Keratinocyte (primary cell): Measurements from ENCODE around the gene WDR35. TPM values are rescaled to one million over a fixed set of nuclear protein-coding genes. Genes with fewer than 3 reads are reported as not detected.

Experiments
- DNase-seq: peaks from one replicate; pipeline ENCODE4 v3.0.0-alpha.2; 2011; ENCODE audit warnings: low read depth, missing footprints, low spot score
- FAIRE-seq: peaks from 2 replicates; lab custom pipeline; 2011; peaks lifted over from hg19 to GRCh38; lab: Jason Lieb, UNC
- H2AFZ ChIP-seq: 2 replicates; pipeline ENCODE4 v1.6.0; 2012; ENCODE audit warnings: low read length, control low read depth, inconsistent platforms; ENCODE audit not compliant: control insufficient read depth
- H3K27ac ChIP-seq: 2 replicates; pipeline ENCODE4 v1.5.1; 2011; ENCODE audit warnings: low read length; ENCODE audit not compliant: control insufficient read depth, insufficient read depth
- H3K27me3 ChIP-seq: 3 replicates; pipeline ENCODE4 v1.6.0; 2011; ENCODE audit warnings: low read length; ENCODE audit not compliant: control insufficient read depth, insufficient read depth; ENCODE audit errors: extremely low read depth
- H3K36me3 ChIP-seq, 2 experiments: 2 replicates in 1 of 2; 3 replicates in 1 of 2; pipeline ENCODE4 v1.5.1; 2011; ENCODE audit warnings: low read length in 2 of 2, mild to moderate bottlenecking in 1 of 2; ENCODE audit not compliant: control insufficient read depth in 2 of 2, insufficient read depth in 2 of 2; ENCODE audit errors: extremely low read depth in 1 of 2
- H3K4me1 ChIP-seq: 3 replicates; pipeline ENCODE4 v1.5.1; 2011; ENCODE audit warnings: low read length; ENCODE audit not compliant: control insufficient read depth, insufficient read depth; ENCODE audit errors: extremely low read depth
- H3K4me2 ChIP-seq: 3 replicates; pipeline ENCODE4 v1.6.0; 2011; ENCODE audit warnings: low read depth, low read length; ENCODE audit not compliant: control insufficient read depth, insufficient read depth; ENCODE audit errors: extremely low read depth
- H3K4me3 ChIP-seq, 3 experiments: fragments of 200-600 bp in 1 of 3; sonication (generic) in 1 of 3; 2 replicates in 2 of 3; 3 replicates in 1 of 3; pipeline ENCODE4 v1.5.1; 2011 to 2016; ENCODE audit warnings: low read length in 3 of 3, mild to moderate bottlenecking in 3 of 3, control low read depth in 2 of 3, inconsistent platforms in 1 of 3, low read depth in 1 of 3, mixed read lengths in 1 of 3, mixed run types in 1 of 3, moderate library complexity in 1 of 3; ENCODE audit not compliant: control insufficient read depth in 2 of 3, insufficient read depth in 2 of 3; ENCODE audit errors: extremely low read depth in 1 of 3
- H3K79me2 ChIP-seq: 2 replicates; pipeline ENCODE4 v1.6.0; 2012; ENCODE audit warnings: low read length; ENCODE audit not compliant: control insufficient read depth, insufficient read depth
- H3K9ac ChIP-seq: 3 replicates; pipeline ENCODE4 v1.6.0; 2011; ENCODE audit warnings: low read length; ENCODE audit not compliant: control insufficient read depth, insufficient read depth; ENCODE audit errors: extremely low read depth
- H3K9me1 ChIP-seq: 3 replicates; pipeline ENCODE4 v1.6.0; 2011; ENCODE audit warnings: low read length; ENCODE audit not compliant: control insufficient read depth, insufficient read depth; ENCODE audit errors: extremely low read depth
- H3K9me3 ChIP-seq: 2 replicates; pipeline ENCODE4 v1.5.1; 2012; ENCODE audit warnings: low read depth, low read length; ENCODE audit not compliant: control insufficient read depth
- H4K20me1 ChIP-seq: 3 replicates; pipeline ENCODE4 v1.6.0; 2011; ENCODE audit warnings: low read length; ENCODE audit not compliant: control insufficient read depth, insufficient read depth; ENCODE audit errors: extremely low read depth
- EZH2 ChIP-seq: IDR thresholded peaks from one replicate; pipeline ENCODE4 v1.6.1; 2012; ENCODE audit warnings: inconsistent platforms, mild to moderate bottlenecking, low read length, moderate library complexity
- dilution Hi-C: fragments of 300-500 bp; cut with MboI; formaldehyde crosslinking; loops from one replicate; pipeline ENCODE4 v1.7.0; 2020; ENCODE audit warnings: low sequenced_read_pairs; ENCODE audit not compliant: extremely low pct_ligation_motif_present
- polyA plus RNA-seq, 5 experiments: library from polyadenylated mRNA; depleted of rRNA in 3 of 5; stranded (reverse) in 3 of 5; stranded (forward) in 1 of 5; unstranded in 1 of 5; fragments of >200 nt; gene quantifications; 1 replicate in 1 of 5; 2 replicates in 3 of 5; 3 replicates in 1 of 5; pipeline versions ENCODE4 v1.2.1 to v1.2.3, GENCODE V29; 2011 to 2012; ENCODE audit warnings: missing spikeins in 2 of 5, low read depth in 1 of 5, low replicate concordance in 1 of 5
- TF ChIP-seq, protein P1 (sequence below), 3 experiments: IDR thresholded peaks in 1 of 3; conservative IDR thresholded peaks in 1 of 3; optimal IDR thresholded peaks in 1 of 3; 2 replicates in 2 of 3; 3 replicates in 1 of 3; pipeline versions ENCODE3 to v1.5.1; 2011; ENCODE audit warnings: low read length in 3 of 3, mild to moderate bottlenecking in 3 of 3, moderate library complexity in 2 of 3, control low read depth in 1 of 3, inconsistent platforms in 1 of 3; ENCODE audit not compliant: insufficient read depth in 2 of 3; ENCODE audit errors: extremely low read depth in 1 of 3

Gene WDR35
- polyA plus RNA-seq, 1 donor (not counting 4 experiments of a cell fraction or from before 2014, with no cell fraction given): 8.8 TPM

DNA sequence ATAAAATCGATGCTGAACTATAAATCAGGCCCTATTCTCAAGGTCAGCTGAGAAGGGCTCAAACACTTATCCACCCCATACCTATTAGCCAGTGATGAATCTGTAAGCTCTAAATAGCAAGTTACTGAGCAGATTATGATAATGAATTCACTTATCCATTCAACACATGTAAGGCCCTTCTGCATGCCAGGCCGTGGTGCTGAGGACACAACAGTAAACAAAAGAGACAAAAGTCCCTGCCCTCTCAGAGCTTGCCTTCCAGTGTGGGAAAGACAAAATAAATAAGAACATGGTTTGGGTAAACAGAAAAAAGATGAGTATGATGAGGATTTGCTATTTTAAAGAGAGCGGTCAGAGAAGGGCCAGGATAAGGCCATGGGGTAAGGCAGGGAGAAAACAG is 99.8 kb downstream of the WDR35 start:
- no peak overlapping the region for H3K4me2 ChIP-seq
- H3K27me3 ChIP-seq: no peaks in the 10 kb centered on the region
- no peak overlapping the region for H2AFZ ChIP-seq
- TF ChIP-seq, protein P1, sequence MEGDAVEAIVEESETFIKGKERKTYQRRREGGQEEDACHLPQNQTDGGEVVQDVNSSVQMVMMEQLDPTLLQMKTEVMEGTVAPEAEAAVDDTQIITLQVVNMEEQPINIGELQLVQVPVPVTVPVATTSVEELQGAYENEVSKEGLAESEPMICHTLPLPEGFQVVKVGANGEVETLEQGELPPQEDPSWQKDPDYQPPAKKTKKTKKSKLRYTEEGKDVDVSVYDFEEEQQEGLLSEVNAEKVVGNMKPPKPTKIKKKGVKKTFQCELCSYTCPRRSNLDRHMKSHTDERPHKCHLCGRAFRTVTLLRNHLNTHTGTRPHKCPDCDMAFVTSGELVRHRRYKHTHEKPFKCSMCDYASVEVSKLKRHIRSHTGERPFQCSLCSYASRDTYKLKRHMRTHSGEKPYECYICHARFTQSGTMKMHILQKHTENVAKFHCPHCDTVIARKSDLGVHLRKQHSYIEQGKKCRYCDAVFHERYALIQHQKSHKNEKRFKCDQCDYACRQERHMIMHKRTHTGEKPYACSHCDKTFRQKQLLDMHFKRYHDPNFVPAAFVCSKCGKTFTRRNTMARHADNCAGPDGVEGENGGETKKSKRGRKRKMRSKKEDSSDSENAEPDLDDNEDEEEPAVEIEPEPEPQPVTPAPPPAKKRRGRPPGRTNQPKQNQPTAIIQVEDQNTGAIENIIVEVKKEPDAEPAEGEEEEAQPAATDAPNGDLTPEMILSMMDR (optimal IDR thresholded peaks at IDR 0.05 in 1 of 3, IDR thresholded peaks at IDR 0.05 in 1 of 3, conservative IDR thresholded peaks at IDR 0.05 in 1 of 3; ENCODE audit: extremely low read depth in 1 of 3, insufficient read depth in 2 of 3, low read length in 3 of 3): no peak
- TF ChIP-seq EZH2: no peak
- H3K27ac ChIP-seq: no peak overlapping the region
- dilution Hi-C loops: no loop called here
- no peaks in the 10 kb centered on the region for H3K79me2 ChIP-seq
- DNase-seq (no peak), FAIRE-seq (no peak)
- H3K9me1 ChIP-seq: no peaks in the 10 kb centered on the region
- no peaks in the 10 kb centered on the region for H4K20me1 ChIP-seq
- no peak overlapping the region for H3K4me3 ChIP-seq
- no peaks in the 10 kb centered on the region for H3K36me3 ChIP-seq
- H3K9me3 ChIP-seq: no peaks in the 10 kb centered on the region
- H3K9ac ChIP-seq: no peak overlapping the region
- peaks cover 7% of the 10 kb centered on the region for H3K4me1 ChIP-seq

- Histone ChIP-seq H3K4me1 (peaks cover 7% of the 10 kb centered on the region), H3K27ac (no peak overlapping the region), H2AFZ (no peak overlapping the region), H3K9me3 (no peaks in the 10 kb centered on the region), H3K4me3 (no peak overlapping the region), H3K36me3 (no peaks in the 10 kb centered on the region), H4K20me1 (no peaks in the 10 kb centered on the region), H3K4me2 (no peak overlapping the region), H3K9me1 (no peaks in the 10 kb centered on the region), H3K27me3 (no peaks in the 10 kb centered on the region), H3K9ac (no peak overlapping the region), H3K79me2 (no peaks in the 10 kb centered on the region)
- FAIRE-seq (no peak), DNase-seq (no peak)
- TF ChIP-seq, protein P1 (optimal IDR thresholded peaks at IDR 0.05 in 1 of 3, IDR thresholded peaks at IDR 0.05 in 1 of 3, conservative IDR thresholded peaks at IDR 0.05 in 1 of 3; ENCODE audit: extremely low read depth in 1 of 3, insufficient read depth in 2 of 3, low read length in 3 of 3): no peak
- no peak for TF ChIP-seq EZH2
- dilution Hi-C loops: no loop called here
Measured at GRCh38 chr2:19888831-19889230, 101.1 kb downstream of the WDR35 start.
